RWPE2 (cell line): ENCODE measurements around the gene TSPAN32.
"Not testable (repeated sequence)": the region's sequence is repeated elsewhere in the genome, so short reads cannot be mapped to it uniquely, and the experiment has no call there.

ENCODE experiments used
- ATAC-seq: fragments of 200-7000 bp; cut with Tn5 transposase; 3 replicates; pipeline ENCODE4 v1.9.1; 2021; ENCODE audit warnings: low read depth
- DNase-seq: peaks from one replicate; pipeline ENCODE4 v3.0.0-alpha.2; 2020; ENCODE audit warnings: low spot score
- H3K27ac ChIP-seq: fragments of 450-650 bp; 2 replicates; pipeline ENCODE4 v1.5.1; 2017; ENCODE audit warnings: mild to moderate bottlenecking; ENCODE audit not compliant: poor library complexity, severe bottlenecking
- H3K27me3 ChIP-seq: fragments of 250-450 bp; sonication (Bioruptor Pico); 2 replicates; pipeline ENCODE4 v1.5.1; 2021; ENCODE audit warnings: mild to moderate bottlenecking, moderate library complexity; ENCODE audit not compliant: insufficient read depth, poor library complexity, severe bottlenecking
- H3K36me3 ChIP-seq: fragments of 250-450 bp; sonication (Bioruptor Pico); 2 replicates; pipeline ENCODE4 v1.5.1; 2020; ENCODE audit warnings: low read depth, mild to moderate bottlenecking, moderate library complexity
- H3K4me1 ChIP-seq: fragments of 250-450 bp; sonication (Bioruptor Pico); 2 replicates; pipeline ENCODE4 v1.5.1; 2021; ENCODE audit warnings: mild to moderate bottlenecking, moderate library complexity; ENCODE audit not compliant: insufficient read depth, poor library complexity, severe bottlenecking
- H3K4me3 ChIP-seq: fragments of 250-450 bp; sonication (Bioruptor Pico); 2 replicates; pipeline ENCODE4 v1.5.1; 2021; ENCODE audit warnings: mild to moderate bottlenecking, moderate library complexity; ENCODE audit not compliant: severe bottlenecking
- H3K9me3 ChIP-seq: fragments of 250-450 bp; sonication (Bioruptor Pico); 2 replicates; pipeline ENCODE4 v1.5.1; 2021; ENCODE audit warnings: mild to moderate bottlenecking, moderate library complexity; ENCODE audit not compliant: severe bottlenecking
- TF ChIP-seq, protein P1 (sequence below): fragments of 450-650 bp; IDR thresholded peaks from one replicate; pipeline ENCODE4 v1.5.1; 2017; ENCODE audit warnings: mild to moderate bottlenecking, moderate library complexity; ENCODE audit not compliant: poor library complexity, severe bottlenecking

Gene TSPAN32

DNA sequence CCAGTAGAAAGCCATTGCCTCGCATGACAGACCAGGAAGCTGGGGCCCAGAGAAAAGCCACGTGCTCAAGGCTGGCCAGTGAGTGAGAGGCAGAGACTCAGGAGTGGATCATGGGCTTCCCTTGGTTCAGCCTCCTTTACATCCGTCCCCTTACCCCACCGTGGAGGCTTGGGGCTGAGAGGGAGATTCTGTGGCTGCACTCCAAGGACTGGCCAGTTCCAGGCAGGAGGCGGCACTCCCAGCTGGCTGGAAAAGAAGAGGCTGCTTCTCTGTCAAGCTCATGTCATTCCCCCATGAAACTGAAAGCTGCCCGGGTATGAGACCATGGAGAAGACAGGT is 24.8 kb upstream of the TSPAN32 start:
- Histone ChIP-seq H3K27me3 (peaks cover 13% of the 10 kb centered on the region), H3K27ac (no peak overlapping the region), H3K4me1 (no peaks in the 10 kb centered on the region), H3K9me3 (no peaks in the 10 kb centered on the region), H3K36me3 (no peaks in the 10 kb centered on the region), H3K4me3 (no peak overlapping the region)
- no peak for ATAC-seq
- DNase-seq: no peak
- TF ChIP-seq, protein P1, sequence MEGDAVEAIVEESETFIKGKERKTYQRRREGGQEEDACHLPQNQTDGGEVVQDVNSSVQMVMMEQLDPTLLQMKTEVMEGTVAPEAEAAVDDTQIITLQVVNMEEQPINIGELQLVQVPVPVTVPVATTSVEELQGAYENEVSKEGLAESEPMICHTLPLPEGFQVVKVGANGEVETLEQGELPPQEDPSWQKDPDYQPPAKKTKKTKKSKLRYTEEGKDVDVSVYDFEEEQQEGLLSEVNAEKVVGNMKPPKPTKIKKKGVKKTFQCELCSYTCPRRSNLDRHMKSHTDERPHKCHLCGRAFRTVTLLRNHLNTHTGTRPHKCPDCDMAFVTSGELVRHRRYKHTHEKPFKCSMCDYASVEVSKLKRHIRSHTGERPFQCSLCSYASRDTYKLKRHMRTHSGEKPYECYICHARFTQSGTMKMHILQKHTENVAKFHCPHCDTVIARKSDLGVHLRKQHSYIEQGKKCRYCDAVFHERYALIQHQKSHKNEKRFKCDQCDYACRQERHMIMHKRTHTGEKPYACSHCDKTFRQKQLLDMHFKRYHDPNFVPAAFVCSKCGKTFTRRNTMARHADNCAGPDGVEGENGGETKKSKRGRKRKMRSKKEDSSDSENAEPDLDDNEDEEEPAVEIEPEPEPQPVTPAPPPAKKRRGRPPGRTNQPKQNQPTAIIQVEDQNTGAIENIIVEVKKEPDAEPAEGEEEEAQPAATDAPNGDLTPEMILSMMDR: no peak

DNA sequence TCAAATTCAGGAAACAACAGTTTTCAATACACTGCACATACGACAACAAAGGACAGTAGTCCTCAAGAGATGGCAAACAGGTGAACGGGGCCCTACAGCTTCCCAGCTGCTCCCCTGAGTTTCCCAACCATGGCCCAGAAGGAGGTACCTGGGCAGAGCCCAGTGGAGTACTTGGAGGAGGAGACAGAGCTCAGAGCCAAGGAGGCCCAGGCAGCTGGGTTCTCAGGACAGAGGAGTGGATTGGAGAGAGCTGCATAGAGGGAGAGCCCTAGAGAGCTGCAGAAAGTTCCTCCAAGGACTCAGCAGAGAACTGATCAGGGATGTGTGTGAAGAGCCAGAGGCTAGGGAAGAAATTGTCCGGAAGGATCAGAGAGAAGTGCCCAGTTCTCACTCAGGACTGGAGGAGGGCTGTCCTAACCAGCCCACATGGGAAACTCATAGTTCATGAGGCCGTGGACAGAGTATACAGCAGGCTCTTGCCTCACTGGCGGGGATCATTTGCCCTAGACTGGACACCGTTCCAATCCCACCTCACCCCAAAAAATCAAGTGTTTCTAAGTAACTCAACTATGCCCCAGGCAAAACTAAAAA is 23.8 kb upstream of the TSPAN32 start:
- no peaks in the 10 kb centered on the region for H3K4me1 ChIP-seq
- no peaks in the 10 kb centered on the region for H3K36me3 ChIP-seq
- TF ChIP-seq, protein P1: no peak
- H3K27me3 ChIP-seq: peaks cover 12% of the 10 kb centered on the region
- H3K9me3 ChIP-seq: no peaks in the 10 kb centered on the region
- DNase-seq: no peak
- no peak overlapping the region for H3K27ac ChIP-seq
- no peak for ATAC-seq
- no peak overlapping the region for H3K4me3 ChIP-seq

DNA sequence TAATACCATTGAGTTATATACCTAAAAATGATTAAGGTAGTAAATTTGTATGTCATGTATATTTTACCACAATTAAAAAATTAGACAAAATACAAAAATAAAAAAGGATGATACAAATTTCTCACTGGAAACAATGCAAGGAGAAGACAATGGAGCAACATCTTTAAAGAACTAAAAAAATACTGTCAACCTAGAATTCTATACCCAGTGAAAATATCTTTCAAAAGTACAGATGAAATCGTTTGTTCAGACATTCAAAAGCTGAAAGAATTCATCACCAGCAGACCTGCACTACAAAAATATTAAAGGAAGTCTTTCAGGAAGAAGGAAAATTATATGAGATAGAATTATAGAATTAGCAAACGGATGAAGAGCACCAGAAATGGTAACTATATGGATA is 21.6 kb upstream of the TSPAN32 start:
- ATAC-seq: no peak
- DNase-seq: no peak
- H3K27ac ChIP-seq: no peak overlapping the region
- no peak overlapping the region for H3K4me3 ChIP-seq
- TF ChIP-seq, protein P1: no peak
- peaks cover 12% of the 10 kb centered on the region for H3K27me3 ChIP-seq
- H3K36me3 ChIP-seq: no peaks in the 10 kb centered on the region
- no peaks in the 10 kb centered on the region for H3K9me3 ChIP-seq
- no peaks in the 10 kb centered on the region for H3K4me1 ChIP-seq

DNA sequence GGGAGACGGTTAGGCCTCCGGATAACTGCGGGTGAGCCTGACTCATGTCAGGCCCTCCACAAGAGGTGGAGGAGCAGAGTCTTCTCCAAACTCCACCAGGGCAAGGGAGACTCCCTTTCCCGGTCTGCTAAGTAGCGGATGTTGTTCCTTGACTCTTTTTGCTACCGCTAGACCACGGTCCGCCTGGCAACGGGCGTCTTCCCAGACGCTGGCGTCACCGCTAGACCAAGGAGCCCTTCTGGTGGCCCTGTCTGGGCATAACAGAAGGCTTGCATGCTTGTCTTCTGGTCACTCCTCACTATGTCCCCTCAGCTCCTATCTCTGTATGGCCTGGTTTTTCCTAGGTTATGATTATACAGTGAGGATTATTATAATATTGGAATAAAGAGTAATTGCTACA is 15.5 kb upstream of the TSPAN32 start:
- H3K27me3 ChIP-seq: peaks cover 11% of the 10 kb centered on the region
- not testable (repeated sequence) for H3K36me3 ChIP-seq, H3K4me3 ChIP-seq, H3K9me3 ChIP-seq, H3K27ac ChIP-seq, ATAC-seq, DNase-seq, H3K4me1 ChIP-seq

DNA sequence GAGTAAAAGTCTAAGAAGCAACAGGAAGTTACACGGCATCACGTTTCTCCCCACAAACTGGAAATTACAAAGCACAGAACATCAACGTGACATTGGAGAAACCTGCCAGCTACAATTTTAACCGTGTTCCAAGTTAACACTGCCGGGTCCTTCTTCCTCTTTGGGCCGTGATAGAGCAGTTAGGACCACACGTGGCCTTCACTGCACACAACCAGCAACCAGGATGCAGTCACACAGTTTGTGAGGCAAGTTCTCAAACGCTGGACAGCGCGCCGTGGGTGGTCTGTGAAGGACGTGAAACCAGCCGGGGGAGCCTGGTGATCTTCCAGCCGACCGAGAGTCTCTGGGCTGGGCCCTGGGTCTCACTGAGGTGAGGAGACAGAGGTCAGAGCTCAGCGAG is 14.7 kb upstream of the TSPAN32 start:
- Histone ChIP-seq H3K9me3 (no peaks in the 10 kb centered on the region), H3K27me3 (peaks cover 4% of the 10 kb centered on the region), H3K4me3 (no peak overlapping the region), H3K4me1 (no peaks in the 10 kb centered on the region), H3K27ac (no peak overlapping the region), H3K36me3 (no peaks in the 10 kb centered on the region)
- TF ChIP-seq, protein P1: no peak
- peak; percentile 52 for DNase-seq
- no peak for ATAC-seq
